ENCODE measurements around the gene GALNT16. TPM values are rescaled to one million over a fixed set of nuclear protein-coding genes. Genes with fewer than 3 reads are reported as not detected.

Gene GALNT16
- total and polyA plus RNA-seq, 2 donors (not counting 3 experiments of a cell fraction or from before 2014, with no cell fraction given), result 0.39 to 0.49 TPM

DNA sequence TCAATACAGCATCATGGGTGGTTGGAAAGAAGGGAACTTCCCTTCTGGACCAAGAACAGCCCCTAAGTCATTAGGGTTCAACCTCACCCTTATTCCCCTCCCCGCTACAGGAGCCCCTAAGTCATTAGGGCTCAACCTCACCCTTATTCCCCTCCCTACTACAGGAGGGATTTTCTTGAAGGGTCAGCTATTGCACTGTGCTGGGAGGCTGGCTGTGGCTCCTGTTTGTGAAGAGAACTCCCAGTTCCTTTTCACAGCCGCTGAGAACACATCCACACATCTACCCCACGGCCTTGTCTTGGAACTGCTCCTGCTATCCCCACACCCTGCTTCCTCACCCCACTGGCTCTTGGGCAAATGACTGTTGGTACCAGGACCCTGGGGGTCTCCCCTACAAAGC lies 93.2 kb downstream of the GALNT16 start:
- Histone ChIP-seq H3K4me1 (ENCODE audit: control insufficient read depth, extremely low read depth, insufficient read depth, low read length) (no peaks in the 10 kb centered on the region), H3K4me3 (replicated peaks in 1 of 3; ENCODE audit: insufficient read depth in 1 of 3, low read depth in 1 of 3, low read length in 3 of 3) (no peak overlapping the region), H3K9ac (replicated peaks; ENCODE audit: extremely low read depth, insufficient read depth, low read length) (no peak overlapping the region), H3K4me2 (ENCODE audit: insufficient read depth, low read length) (no peak overlapping the region), H3K36me3 (ENCODE audit: control insufficient read depth in 2 of 2, extremely low read depth in 1 of 2, insufficient read depth in 2 of 2, low read length in 2 of 2) (no peaks in the 10 kb centered on the region), H3K27ac (ENCODE audit: insufficient read depth, low read depth, low read length) (no peak overlapping the region), H3K9me3 (replicated peaks; ENCODE audit: control insufficient read depth, insufficient read depth, low read length) (no peaks in the 10 kb centered on the region), H3K79me2 (ENCODE audit: control insufficient read depth, insufficient read depth, low read length) (no peaks in the 10 kb centered on the region), H3K9me1 (replicated peaks; ENCODE audit: control insufficient read depth, extremely low read depth, insufficient read depth, low read length) (no peaks in the 10 kb centered on the region), H2AFZ (ENCODE audit: low read depth, low read length) (no peak overlapping the region), H3K27me3 (ENCODE audit: control insufficient read depth in 2 of 2, insufficient read depth in 2 of 2, low read length in 2 of 2) (peaks cover 0 to 5% of the 10 kb centered on the region in 2 experiments), H4K20me1 (replicated peaks; ENCODE audit: control insufficient read depth, extremely low read depth, insufficient read depth, low read length) (no peaks in the 10 kb centered on the region)
- intact Hi-C loops (cut with micrococcal nuclease), result no loop called here
- FAIRE-seq (no peak), DNase-seq (ENCODE audit: low read depth, low spot score) (no peak)
- ChIA-PET CTCF (no interaction called here), POLR2A (no interaction called here)
- no TSS peak for BruUV-seq (replicated peaks)
- dilution Hi-C loops (cut with MboI; ENCODE audit: extremely low pct_ligation_motif_present, low sequenced_read_pairs), result no loop called here
- TF ChIP-seq EZH2 (IDR thresholded peaks at IDR 0.05; ENCODE audit: borderline replicate concordance, low read depth, low read length, severe bottlenecking) (no peak), GATA2 (IDR thresholded peaks at IDR 0.05; ENCODE audit: insufficient read depth, insufficient read length, low read depth, low read length) (no peak), JUN (IDR thresholded peaks at IDR 0.05; ENCODE audit: borderline replicate concordance, insufficient read depth, insufficient read length, low read depth) (no peak)

DNA sequence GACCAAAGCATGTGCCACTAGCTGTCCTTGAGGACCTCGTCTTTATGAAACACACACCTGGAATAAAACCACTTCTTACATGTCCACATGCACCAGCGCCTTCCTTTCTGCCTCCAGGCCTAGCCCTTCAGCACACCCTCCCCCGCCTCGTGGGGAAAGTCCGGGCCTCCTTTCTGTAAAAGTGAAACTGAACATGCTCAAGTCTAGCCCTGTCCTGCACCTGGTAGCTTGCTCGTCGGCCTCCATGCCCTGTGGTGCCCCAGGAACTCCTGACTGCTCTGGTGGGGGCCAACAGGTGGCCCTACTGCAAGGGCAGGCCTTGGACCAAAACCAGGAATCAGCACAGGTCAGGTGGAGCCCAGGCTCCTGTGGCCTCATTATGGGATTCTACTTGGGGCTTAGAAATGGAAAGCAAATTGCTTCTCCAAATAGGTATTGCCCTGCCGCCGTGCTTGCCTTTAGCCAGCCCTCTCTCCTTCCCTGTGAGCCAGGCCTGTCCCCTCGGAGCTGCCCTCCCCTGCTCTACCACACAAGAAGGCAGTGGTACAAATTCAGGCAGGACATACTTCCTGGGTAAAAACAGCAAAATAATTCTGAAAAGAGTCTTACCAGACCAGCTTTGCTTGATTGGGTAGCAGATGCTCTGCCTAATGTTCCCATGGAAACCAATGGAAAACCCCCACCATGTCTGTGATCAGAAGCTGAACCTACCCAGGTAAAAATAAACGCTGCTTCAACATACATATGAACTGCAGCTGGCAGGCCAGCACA lies 94.6 kb downstream of the GALNT16 start:
- no peaks in the 10 kb centered on the region for H3K36me3 ChIP-seq (ENCODE audit: control insufficient read depth in 2 of 2, extremely low read depth in 1 of 2, insufficient read depth in 2 of 2, low read length in 2 of 2)
- H2AFZ ChIP-seq (ENCODE audit: low read depth, low read length), result no peak overlapping the region
- H3K27ac ChIP-seq (ENCODE audit: insufficient read depth, low read depth, low read length), result no peak overlapping the region
- BruUV-seq (replicated peaks), result no TSS peak
- no peak overlapping the region for H3K9ac ChIP-seq (replicated peaks; ENCODE audit: extremely low read depth, insufficient read depth, low read length)
- H3K27me3 ChIP-seq (ENCODE audit: control insufficient read depth in 2 of 2, insufficient read depth in 2 of 2, low read length in 2 of 2), result peaks cover 0 to 5% of the 10 kb centered on the region in 2 experiments
- no peaks in the 10 kb centered on the region for H3K9me1 ChIP-seq (replicated peaks; ENCODE audit: control insufficient read depth, extremely low read depth, insufficient read depth, low read length)
- no peak overlapping the region for H3K4me2 ChIP-seq (ENCODE audit: insufficient read depth, low read length)
- no peaks in the 10 kb centered on the region for H3K79me2 ChIP-seq (ENCODE audit: control insufficient read depth, insufficient read depth, low read length)
- no peaks in the 10 kb centered on the region for H4K20me1 ChIP-seq (replicated peaks; ENCODE audit: control insufficient read depth, extremely low read depth, insufficient read depth, low read length)
- H3K9me3 ChIP-seq (replicated peaks; ENCODE audit: control insufficient read depth, insufficient read depth, low read length), result no peaks in the 10 kb centered on the region
- TF ChIP-seq POLR2AphosphoS5 (IDR thresholded peaks at IDR 0.05; ENCODE audit: insufficient read depth, low read depth, low read length), result no peak
- TF ChIP-seq GATA2 (IDR thresholded peaks at IDR 0.05; ENCODE audit: insufficient read depth, insufficient read length, low read depth, low read length), result no peak
- no peak for TF ChIP-seq JUN (IDR thresholded peaks at IDR 0.05; ENCODE audit: borderline replicate concordance, insufficient read depth, insufficient read length, low read depth)
- TF ChIP-seq MYC (IDR thresholded peaks at IDR 0.05; ENCODE audit: low read depth, low read length), result no peak
- TF ChIP-seq, protein P1, sequence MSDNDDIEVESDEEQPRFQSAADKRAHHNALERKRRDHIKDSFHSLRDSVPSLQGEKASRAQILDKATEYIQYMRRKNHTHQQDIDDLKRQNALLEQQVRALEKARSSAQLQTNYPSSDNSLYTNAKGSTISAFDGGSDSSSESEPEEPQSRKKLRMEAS (IDR thresholded peaks at IDR 0.05; ENCODE audit: insufficient read depth, insufficient read length), result no peak
- TF ChIP-seq FOS (IDR thresholded peaks at IDR 0.05; ENCODE audit: borderline replicate concordance, insufficient read depth, low read length), result no peak
- no peak for TF ChIP-seq EZH2 (IDR thresholded peaks at IDR 0.05; ENCODE audit: borderline replicate concordance, low read depth, low read length, severe bottlenecking)
- no peak for TF ChIP-seq POLR2A (IDR thresholded peaks at IDR 0.05; ENCODE audit: low read depth, low read length)
- TF ChIP-seq, protein P2, sequence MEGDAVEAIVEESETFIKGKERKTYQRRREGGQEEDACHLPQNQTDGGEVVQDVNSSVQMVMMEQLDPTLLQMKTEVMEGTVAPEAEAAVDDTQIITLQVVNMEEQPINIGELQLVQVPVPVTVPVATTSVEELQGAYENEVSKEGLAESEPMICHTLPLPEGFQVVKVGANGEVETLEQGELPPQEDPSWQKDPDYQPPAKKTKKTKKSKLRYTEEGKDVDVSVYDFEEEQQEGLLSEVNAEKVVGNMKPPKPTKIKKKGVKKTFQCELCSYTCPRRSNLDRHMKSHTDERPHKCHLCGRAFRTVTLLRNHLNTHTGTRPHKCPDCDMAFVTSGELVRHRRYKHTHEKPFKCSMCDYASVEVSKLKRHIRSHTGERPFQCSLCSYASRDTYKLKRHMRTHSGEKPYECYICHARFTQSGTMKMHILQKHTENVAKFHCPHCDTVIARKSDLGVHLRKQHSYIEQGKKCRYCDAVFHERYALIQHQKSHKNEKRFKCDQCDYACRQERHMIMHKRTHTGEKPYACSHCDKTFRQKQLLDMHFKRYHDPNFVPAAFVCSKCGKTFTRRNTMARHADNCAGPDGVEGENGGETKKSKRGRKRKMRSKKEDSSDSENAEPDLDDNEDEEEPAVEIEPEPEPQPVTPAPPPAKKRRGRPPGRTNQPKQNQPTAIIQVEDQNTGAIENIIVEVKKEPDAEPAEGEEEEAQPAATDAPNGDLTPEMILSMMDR (IDR thresholded peaks at IDR 0.05; ENCODE audit: extremely low read depth in 1 of 2, insufficient read depth in 1 of 2, low read depth in 1 of 2, low read length in 2 of 2), result no peak
- dilution Hi-C loops (cut with MboI; ENCODE audit: extremely low pct_ligation_motif_present, low sequenced_read_pairs) (no loop called here), intact Hi-C loops (cut with micrococcal nuclease) (no loop called here)
- ChIA-PET CTCF (no interaction called here), POLR2A (no interaction called here)
- DNase-seq (ENCODE audit: low read depth, low spot score) (no peak), FAIRE-seq (no peak)
- H3K4me1 ChIP-seq (ENCODE audit: control insufficient read depth, extremely low read depth, insufficient read depth, low read length), result no peaks in the 10 kb centered on the region
- H3K4me3 ChIP-seq (replicated peaks in 1 of 3; ENCODE audit: insufficient read depth in 1 of 3, low read depth in 1 of 3, low read length in 3 of 3), result no peak overlapping the region

Measured in endothelial cell of umbilical vein (primary cell).